ENCODE measurements around the gene PTGFRN.

DNA sequence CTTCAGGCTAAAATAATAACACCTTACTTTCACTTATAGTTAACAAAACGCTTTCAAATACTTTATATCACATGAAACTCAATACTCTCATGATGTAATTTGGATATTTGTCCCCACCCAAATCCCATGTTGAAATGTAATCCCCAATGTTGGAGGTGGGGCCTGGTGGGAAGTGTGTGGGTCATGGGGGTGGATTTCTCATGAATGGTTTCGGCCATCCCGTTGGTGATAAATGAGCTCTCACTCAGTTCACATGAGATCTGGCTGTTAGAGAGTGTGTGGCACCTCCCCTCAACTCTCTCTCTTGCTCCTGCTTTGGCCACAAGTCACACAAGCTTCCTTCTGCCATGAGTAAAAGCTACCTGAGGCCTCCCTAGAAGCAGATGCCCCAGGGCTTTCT, 22.5 kb upstream of the PTGFRN start:
- TF ChIP-seq POLR2A (IDR thresholded peaks at IDR 0.05; ENCODE audit: control extremely low read depth in 1 of 2, low read depth in 2 of 2, low read length in 2 of 2), result no peak
- TF ChIP-seq, protein P1, sequence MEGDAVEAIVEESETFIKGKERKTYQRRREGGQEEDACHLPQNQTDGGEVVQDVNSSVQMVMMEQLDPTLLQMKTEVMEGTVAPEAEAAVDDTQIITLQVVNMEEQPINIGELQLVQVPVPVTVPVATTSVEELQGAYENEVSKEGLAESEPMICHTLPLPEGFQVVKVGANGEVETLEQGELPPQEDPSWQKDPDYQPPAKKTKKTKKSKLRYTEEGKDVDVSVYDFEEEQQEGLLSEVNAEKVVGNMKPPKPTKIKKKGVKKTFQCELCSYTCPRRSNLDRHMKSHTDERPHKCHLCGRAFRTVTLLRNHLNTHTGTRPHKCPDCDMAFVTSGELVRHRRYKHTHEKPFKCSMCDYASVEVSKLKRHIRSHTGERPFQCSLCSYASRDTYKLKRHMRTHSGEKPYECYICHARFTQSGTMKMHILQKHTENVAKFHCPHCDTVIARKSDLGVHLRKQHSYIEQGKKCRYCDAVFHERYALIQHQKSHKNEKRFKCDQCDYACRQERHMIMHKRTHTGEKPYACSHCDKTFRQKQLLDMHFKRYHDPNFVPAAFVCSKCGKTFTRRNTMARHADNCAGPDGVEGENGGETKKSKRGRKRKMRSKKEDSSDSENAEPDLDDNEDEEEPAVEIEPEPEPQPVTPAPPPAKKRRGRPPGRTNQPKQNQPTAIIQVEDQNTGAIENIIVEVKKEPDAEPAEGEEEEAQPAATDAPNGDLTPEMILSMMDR (IDR thresholded peaks at IDR 0.05; ENCODE audit: control extremely low read depth in 1 of 3, insufficient read depth in 1 of 3, low read depth in 1 of 3, low read length in 3 of 3), result no peak
- TF ChIP-seq, protein P2, sequence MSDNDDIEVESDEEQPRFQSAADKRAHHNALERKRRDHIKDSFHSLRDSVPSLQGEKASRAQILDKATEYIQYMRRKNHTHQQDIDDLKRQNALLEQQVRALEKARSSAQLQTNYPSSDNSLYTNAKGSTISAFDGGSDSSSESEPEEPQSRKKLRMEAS (IDR thresholded peaks at IDR 0.05), result no peak
- no peak for TF ChIP-seq ASH2L (IDR thresholded peaks at IDR 0.05; ENCODE audit: low read length)

All from H1 (cell line).